Spleen (tissue), 11 donors: Measurements from ENCODE around the gene ERCC6. TPM values are rescaled to one million over a fixed set of nuclear protein-coding genes. Genes with fewer than 3 reads are reported as not detected.

ENCODE experiments used
- DNase-seq: peaks from one replicate; pipeline ENCODE4 v3.0.0-alpha.2; 2020
- H3K27ac ChIP-seq, 8 donors: fragments of 200-600 bp; sonication (generic) in 7 of 8; 1 replicate in 4 of 8; 2 replicates in 4 of 8; pipeline versions ENCODE4 v1.5.0 to v1.8.0; 2016 to 2021; ENCODE audit warnings: inconsistent platforms in 4 of 8, mild to moderate bottlenecking in 4 of 8, moderate library complexity in 1 of 8
- H3K27me3 ChIP-seq, 7 donors: fragments of 200-600 bp; sonication (generic) in 6 of 7; replicated peaks in 1 of 7; 1 replicate in 4 of 7; 2 replicates in 3 of 7; pipeline versions ENCODE4 v1.5.0 to v1.8.0; 2016 to 2021; ENCODE audit warnings: inconsistent platforms in 3 of 7, mild to moderate bottlenecking in 1 of 7
- H3K36me3 ChIP-seq, 6 donors: fragments of 200-600 bp; sonication (generic) in 5 of 6; 1 replicate in 4 of 6; 2 replicates in 2 of 6; pipeline versions ENCODE4 v1.5.0 to v1.8.0; 2016 to 2021; ENCODE audit warnings: inconsistent platforms in 2 of 6
- H3K4me1 ChIP-seq, 6 donors: fragments of 200-600 bp; sonication (generic) in 5 of 6; 1 replicate in 3 of 6; 2 replicates in 3 of 6; pipeline versions ENCODE4 v1.5.0 to v1.8.0; 2016 to 2021; ENCODE audit warnings: inconsistent platforms in 3 of 6
- H3K4me3 ChIP-seq, 8 donors: fragments of 200-600 bp; sonication (generic) in 7 of 8; 1 replicate in 4 of 8; 2 replicates in 4 of 8; pipeline versions ENCODE4 v1.5.0 to v1.8.0; 2016 to 2021; ENCODE audit warnings: inconsistent platforms in 4 of 8, mild to moderate bottlenecking in 4 of 8, moderate library complexity in 2 of 8
- H3K9me3 ChIP-seq, 8 donors: fragments of 200-600 bp; sonication (generic) in 7 of 8; 1 replicate in 4 of 8; 2 replicates in 4 of 8; pipeline versions ENCODE4 v1.5.0 to v1.8.0; 2016 to 2021; ENCODE audit warnings: inconsistent platforms in 4 of 8
- CTCF ChIP-seq, 11 experiments: fragments of 200-600 bp in 7 of 11; fragments of 450-650 bp in 4 of 11; sonication (generic) in 4 of 11; IDR thresholded peaks in 8 of 11; conservative IDR thresholded peaks in 3 of 11; 1 replicate in 7 of 11; 2 replicates in 4 of 11; pipeline versions ENCODE4 v1.4.0 to v1.8.0; 2016 to 2021; ENCODE audit warnings: antibody characterized with exemption in 11 of 11, inconsistent platforms in 4 of 11, mild to moderate bottlenecking in 1 of 11
- POLR2A ChIP-seq, 3 donors: fragments of 450-650 bp; IDR thresholded peaks; one replicate each; pipeline ENCODE4 v1.5.1; 2017; ENCODE audit warnings: antibody characterized with exemption in 3 of 3, mild to moderate bottlenecking in 1 of 3
- POLR2AphosphoS5 ChIP-seq, 3 donors: sonication (generic); formaldehyde crosslinking; IDR thresholded peaks; one replicate each; pipeline ENCODE4 v1.5.1; 2017; ENCODE audit warnings: antibody characterized with exemption in 3 of 3
- WGBS, 5 donors: extraction: QIAGEN DNeasy Blood & Tissue Kit in 3 of 5; methylation state at CpG; one replicate each; pipeline versions ENCODE4 v1.1.5 to v1.1.7; 2013 to 2018; 5-methylcytosine and 5-hydroxymethylcytosine counted together
- intact Hi-C: fragments of 100-400 bp; cut with DNase I; formaldehyde crosslinking; loops from one replicate; pipeline ENCODE4 v1.15.0; 2023; ENCODE audit warnings: low total_unique reads
- polyA plus RNA-seq, 3 donors: library from polyadenylated mRNA; stranded (reverse); fragments of 200-250 nt; gene quantifications; one replicate each; pipeline ENCODE4 v1.2.1, GENCODE V29; 2013
- total RNA-seq, 7 donors: library from RNA; depleted of rRNA in 3 of 7; stranded (reverse); fragments of >200 nt in 3 of 7; fragmentation: NEBNext Ultra II Directional in 4 of 7; extraction: Animal tissue kit (Norgen Biotek cat#: 25700) in 4 of 7; gene quantifications; one replicate each; pipeline versions ENCODE4 v1.1.0 to v1.2.1, GENCODE V29; 2016 to 2021
- donor health status: healthy with polysubstance abuse.
- donor health status: DM: no; HTN: no; CAD: no; lungs with moderate emphysema.
- donor health status: DM: no; HTN: no; CAD: no.
- donor health status: Bipolar disorder and iron deficiency.
- donor health status: healthy.
- donor health status: DM: no; HTN: no; CAD: no.
- donor health status: DM: yes; HTN: yes; CAD: no.

The ERCC6 gene
- total and polyA plus RNA-seq, 10 donors = 2.7 to 32.7 (median 24.6) TPM

- DNase-seq = no peak
- Histone ChIP-seq H3K27ac (no peak overlapping the region), H3K27me3 (peaks cover 0 to 36% (median 0%) of the 10 kb centered on the region in 7 donors), H3K4me3 (no peak overlapping the region), H3K36me3 (no peaks in the 10 kb centered on the region), H3K4me1 (no peaks in the 10 kb centered on the region), H3K9me3 (peaks cover 0 to 14% (median 6%) of the 10 kb centered on the region in 8 donors)
- no peak for TF ChIP-seq POLR2A (IDR thresholded peaks at IDR 0.05)
- TF ChIP-seq CTCF (IDR thresholded peaks at IDR 0.05 in 8 of 11, conservative IDR thresholded peaks at IDR 0.05 in 3 of 11) = no peak
- TF ChIP-seq POLR2AphosphoS5 (IDR thresholded peaks at IDR 0.05) = no peak
- WGBS, 5 donors = 22 to 44% (median 29%) methylated on average over 1 of the region's 1 CpG
- intact Hi-C loops = no loop called here
Observed at GRCh38 chr10:49559476-49559875, 20.6 kb upstream of the ERCC6 start.

- 73 to 85% (median 76%) methylated on average over 5 of the region's 5 CpGs for WGBS, 5 donors
- H3K27ac ChIP-seq = no peak overlapping the region
- peaks cover 0 to 30% (median 0%) of the 10 kb centered on the region in 7 donors for H3K27me3 ChIP-seq
- TF ChIP-seq CTCF (IDR thresholded peaks at IDR 0.05 in 8 of 11, conservative IDR thresholded peaks at IDR 0.05 in 3 of 11) (no peak), POLR2AphosphoS5 (IDR thresholded peaks at IDR 0.05) (no peak), POLR2A (IDR thresholded peaks at IDR 0.05) (no peak)
- no peak overlapping the region for H3K4me3 ChIP-seq
- no peak for DNase-seq
- H3K36me3 ChIP-seq = no peaks in the 10 kb centered on the region
- no peaks in the 10 kb centered on the region for H3K4me1 ChIP-seq
- intact Hi-C loops = no loop called here
- H3K9me3 ChIP-seq = peaks cover 0 to 14% (median 6%) of the 10 kb centered on the region in 8 donors
Observed at GRCh38 chr10:49558190-49558589, 19.3 kb upstream of the ERCC6 start.

- intact Hi-C loops = no loop called here
- Histone ChIP-seq H3K4me3 (no peak overlapping the region), H3K27ac (no peak overlapping the region), H3K27me3 (peaks cover 0 to 29% (median 0%) of the 10 kb centered on the region in 7 donors), H3K4me1 (no peaks in the 10 kb centered on the region), H3K36me3 (no peaks in the 10 kb centered on the region), H3K9me3 (peaks cover 0 to 14% (median 6%) of the 10 kb centered on the region in 8 donors)
- WGBS, 5 donors = 88 to 93% (median 91%) methylated on average over 2 of the region's 2 CpGs
- DNase-seq = no peak
- no peak for TF ChIP-seq CTCF (IDR thresholded peaks at IDR 0.05 in 8 of 11, conservative IDR thresholded peaks at IDR 0.05 in 3 of 11)
- TF ChIP-seq POLR2A (IDR thresholded peaks at IDR 0.05) = no peak
- TF ChIP-seq POLR2AphosphoS5 (IDR thresholded peaks at IDR 0.05) = no peak
Observed at GRCh38 chr10:49557681-49558080, 18.8 kb upstream of the ERCC6 start.

- intact Hi-C loops = no loop called here
- no peak for TF ChIP-seq CTCF (IDR thresholded peaks at IDR 0.05 in 8 of 11, conservative IDR thresholded peaks at IDR 0.05 in 3 of 11)
- TF ChIP-seq POLR2AphosphoS5 (IDR thresholded peaks at IDR 0.05) = no peak
- no peak for TF ChIP-seq POLR2A (IDR thresholded peaks at IDR 0.05)
- WGBS, 5 donors = 79 to 93% (median 88%) methylated on average over 1 of the region's 1 CpG
- peaks cover 0 to 14% (median 6%) of the 10 kb centered on the region in 8 donors for H3K9me3 ChIP-seq
- H3K36me3 ChIP-seq = no peaks in the 10 kb centered on the region
- H3K27me3 ChIP-seq = peaks cover 0 to 26% (median 0%) of the 10 kb centered on the region in 7 donors
- no peak overlapping the region for H3K27ac ChIP-seq
- DNase-seq = no peak
- no peaks in the 10 kb centered on the region for H3K4me1 ChIP-seq
- no peak overlapping the region for H3K4me3 ChIP-seq
Observed at GRCh38 chr10:49556723-49557122, 17.8 kb upstream of the ERCC6 start.
